ENCODE results near the gene ATG4C.

- TF ChIP-seq SUZ12 (IDR thresholded peaks at IDR 0.05) (no peak), FOXM1 (IDR thresholded peaks at IDR 0.05; ENCODE audit: borderline replicate concordance) (no peak), PKNOX1 (IDR thresholded peaks at IDR 0.05) (peak; percentile 19; the same call in 1 of the 2 replicates), SP1 (IDR thresholded peaks at IDR 0.05) (no peak), ZNF384 (IDR thresholded peaks at IDR 0.05) (0 out of 2 replicates have a peak, but pooled peaks have one; percentile 20), CTBP1 (IDR thresholded peaks at IDR 0.05; ENCODE audit: borderline replicate concordance) (no peak), ELF4 (IDR thresholded peaks at IDR 0.05) (no peak), TARDBP (IDR thresholded peaks at IDR 0.05) (no peak), LEF1 (IDR thresholded peaks at IDR 0.05; ENCODE audit: borderline replicate concordance) (no peak), L3MBTL2 (conservative IDR thresholded peaks at IDR 0.05) (no peak)
These were observed 37.7 kb upstream of the ATG4C start for GRCh38 chr1:62746086-62746808.
